ENCODE measurements around the gene ZNF71. TPM values are rescaled to one million over a fixed set of nuclear protein-coding genes. Genes with fewer than 3 reads are reported as not detected.

ZNF71 gene
- total RNA-seq, 1 donor, result 7.2 TPM

GRCh38 chr19:56633021-56633420, 37.9 kb downstream of the ZNF71 start:
- no peaks in the 10 kb centered on the region for H4K20me1 ChIP-seq (ENCODE audit: insufficient read depth, low read length)
- no peaks in the 10 kb centered on the region for H3K79me2 ChIP-seq (ENCODE audit: insufficient read depth, low read length)
- H3K4me1 ChIP-seq (ENCODE audit: insufficient read depth, low read length), result no peaks in the 10 kb centered on the region
- no peak overlapping the region for H3K27ac ChIP-seq (ENCODE audit: low read depth, low read length)
- no peak overlapping the region for H3K4me2 ChIP-seq (ENCODE audit: insufficient read depth, low read length)
- no peak overlapping the region for H3K4me3 ChIP-seq (ENCODE audit: insufficient read depth, low read length)
- no peak for TF ChIP-seq CTCF (IDR thresholded peaks at IDR 0.05; ENCODE audit: extremely low read depth, low read depth, low read length)
- H3K9me3 ChIP-seq (ENCODE audit: low read depth, low read length), result peaks cover 7% of the 10 kb centered on the region
- no peak for DNase-seq (ENCODE audit: insufficient read length, low spot score, missing footprints)
- no peaks in the 10 kb centered on the region for H3K27me3 ChIP-seq (ENCODE audit: insufficient read depth, low read length)
- no peaks in the 10 kb centered on the region for H3K36me3 ChIP-seq (ENCODE audit: insufficient read depth, low read length)
- no peak overlapping the region for H2AFZ ChIP-seq (ENCODE audit: low read length)

DNA sequence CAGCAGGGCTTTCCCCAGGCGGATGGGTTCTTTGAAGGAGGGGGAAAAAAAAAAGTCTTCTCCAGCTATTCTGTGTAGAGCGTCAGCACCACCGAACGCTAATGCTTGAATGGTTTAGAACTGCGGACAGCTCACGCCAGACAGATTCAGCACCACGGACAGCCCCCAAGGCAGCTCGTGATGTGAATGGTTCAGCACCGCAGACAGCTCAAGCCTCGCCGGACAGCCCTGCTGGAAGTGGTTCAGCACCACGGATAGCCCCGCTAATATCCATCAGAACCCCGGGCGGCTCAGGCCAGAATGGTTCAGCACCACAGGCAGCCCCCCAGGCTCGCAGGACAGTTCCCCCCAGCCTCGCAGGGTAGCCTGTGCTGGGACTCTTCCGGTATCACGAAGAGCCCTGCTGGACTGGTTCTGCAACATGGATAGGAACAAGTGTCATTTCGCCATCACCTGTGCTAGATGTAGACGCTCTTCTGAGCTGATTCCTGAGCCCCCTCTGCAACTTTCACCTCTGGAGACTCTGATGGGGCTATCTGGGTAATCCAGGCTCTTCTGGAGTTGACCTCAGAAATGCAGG, 43.0 kb downstream of the ZNF71 start:
- Histone ChIP-seq H4K20me1 (ENCODE audit: insufficient read depth, low read length) (no peaks in the 10 kb centered on the region), H3K79me2 (ENCODE audit: insufficient read depth, low read length) (no peaks in the 10 kb centered on the region), H3K4me2 (ENCODE audit: insufficient read depth, low read length) (no peak overlapping the region), H3K36me3 (ENCODE audit: insufficient read depth, low read length) (no peaks in the 10 kb centered on the region), H3K4me3 (ENCODE audit: insufficient read depth, low read length) (no peak overlapping the region), H3K9me3 (ENCODE audit: low read depth, low read length) (peaks cover 9% of the 10 kb centered on the region), H3K4me1 (ENCODE audit: insufficient read depth, low read length) (no peaks in the 10 kb centered on the region), H3K27ac (ENCODE audit: low read depth, low read length) (no peak overlapping the region), H3K27me3 (ENCODE audit: insufficient read depth, low read length) (no peaks in the 10 kb centered on the region), H2AFZ (ENCODE audit: low read length) (no peak overlapping the region)
- peak; percentile 93 for DNase-seq (ENCODE audit: insufficient read length, low spot score, missing footprints)
- TF ChIP-seq CTCF (IDR thresholded peaks at IDR 0.05; ENCODE audit: extremely low read depth, low read depth, low read length), result no peak

DNA sequence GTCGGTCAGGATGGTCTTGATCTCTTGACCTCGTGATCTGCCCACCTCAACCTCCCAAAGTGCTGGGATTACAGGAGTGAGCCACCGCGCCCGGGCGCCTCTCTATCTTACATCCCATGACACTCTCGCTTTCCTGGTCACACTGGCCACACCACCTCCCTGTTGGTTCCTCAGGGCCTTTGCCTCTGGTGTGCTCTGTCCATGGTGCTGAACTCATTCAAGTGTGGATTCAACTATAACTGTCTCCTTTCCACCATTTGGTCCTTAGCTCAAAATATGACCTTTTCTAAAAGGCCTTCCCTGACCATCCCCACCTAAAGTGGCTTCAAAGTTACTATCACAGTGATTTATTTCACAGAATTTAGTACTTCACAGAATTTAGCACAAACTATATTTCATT, 44.1 kb downstream of the ZNF71 start:
- Histone ChIP-seq H3K4me3 (ENCODE audit: insufficient read depth, low read length) (no peak overlapping the region), H3K4me2 (ENCODE audit: insufficient read depth, low read length) (no peak overlapping the region), H3K9me3 (ENCODE audit: low read depth, low read length) (peaks cover 6% of the 10 kb centered on the region), H2AFZ (ENCODE audit: low read length) (no peak overlapping the region), H3K27me3 (ENCODE audit: insufficient read depth, low read length) (no peaks in the 10 kb centered on the region), H4K20me1 (ENCODE audit: insufficient read depth, low read length) (no peaks in the 10 kb centered on the region), H3K4me1 (ENCODE audit: insufficient read depth, low read length) (no peaks in the 10 kb centered on the region), H3K79me2 (ENCODE audit: insufficient read depth, low read length) (no peaks in the 10 kb centered on the region), H3K27ac (ENCODE audit: low read depth, low read length) (no peak overlapping the region), H3K36me3 (ENCODE audit: insufficient read depth, low read length) (no peaks in the 10 kb centered on the region)
- no peak for DNase-seq (ENCODE audit: insufficient read length, low spot score, missing footprints)
- TF ChIP-seq CTCF (IDR thresholded peaks at IDR 0.05; ENCODE audit: extremely low read depth, low read depth, low read length), result no peak

DNA sequence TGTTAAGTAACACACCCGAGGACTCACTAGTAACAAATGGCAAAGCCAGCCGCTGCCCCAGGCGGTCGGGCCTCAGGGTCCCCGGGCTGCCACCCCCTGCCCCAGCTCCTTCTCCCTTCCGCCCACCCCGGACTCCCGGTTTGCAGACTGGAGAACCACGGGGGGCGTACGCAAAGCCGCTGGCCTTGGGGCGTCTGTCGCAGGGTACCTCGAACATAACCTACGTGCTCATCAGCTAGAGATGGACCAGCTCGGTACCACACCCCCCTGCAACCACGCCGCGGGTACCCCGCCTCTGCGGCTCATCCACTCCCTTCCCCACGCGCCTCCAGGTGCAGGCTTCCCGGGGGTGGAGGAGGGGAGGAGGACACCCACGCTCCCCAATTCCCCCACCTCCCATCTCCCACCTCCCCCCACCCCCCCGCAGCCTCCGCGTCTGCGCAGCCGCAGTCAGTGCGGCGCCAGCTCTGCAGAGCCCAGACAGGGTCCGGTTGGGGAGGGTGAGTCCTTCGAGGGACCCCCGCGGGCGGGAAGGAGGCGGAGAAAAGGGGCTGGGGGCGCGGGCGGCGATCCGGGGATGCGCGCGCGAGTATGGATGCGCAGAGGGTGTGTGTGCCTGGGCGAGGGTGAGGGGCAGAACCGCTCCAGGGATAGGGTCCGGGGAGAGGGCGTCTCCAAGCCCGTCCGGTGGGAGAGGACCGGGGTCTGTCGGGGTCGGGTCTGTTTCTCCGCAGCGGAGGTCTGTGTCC, 47.8 kb downstream of the ZNF71 start, which contains the start of gene SMIM17:
SMIM17 (plus strand) TSS at position 449 of the 749 bp plus-strand sequence. CDS start 2,509 bp downstream, outside the sequence.
- Histone ChIP-seq H3K4me3 (ENCODE audit: insufficient read depth, low read length) (no peak within 1 kb of the TSS), H3K4me2 (ENCODE audit: insufficient read depth, low read length) (no peak within 1 kb of the TSS), H3K9me3 (ENCODE audit: low read depth, low read length) (peaks cover 3% of the 10 kb centered on the region), H4K20me1 (ENCODE audit: insufficient read depth, low read length) (no peaks in the 10 kb centered on the region), H3K79me2 (ENCODE audit: insufficient read depth, low read length) (no peaks in the 10 kb centered on the region), H2AFZ (ENCODE audit: low read length) (no peak within 1 kb of the TSS), H3K4me1 (ENCODE audit: insufficient read depth, low read length) (no peaks in the 10 kb centered on the region), H3K27me3 (ENCODE audit: insufficient read depth, low read length) (no peaks in the 10 kb centered on the region), H3K27ac (ENCODE audit: low read depth, low read length) (no peak within 1 kb of the TSS), H3K36me3 (ENCODE audit: insufficient read depth, low read length) (no peaks in the 10 kb centered on the region)
- TF ChIP-seq CTCF (IDR thresholded peaks at IDR 0.05; ENCODE audit: extremely low read depth, low read depth, low read length), result no peak
- no peak for DNase-seq (ENCODE audit: insufficient read length, low spot score, missing footprints)

Data from osteoblast (primary cell).